Measurements from ENCODE around the gene TAPBP. TPM values are rescaled to one million over a fixed set of nuclear protein-coding genes. Genes with fewer than 3 reads are reported as not detected.

The TAPBP gene
- total and polyA plus RNA-seq, 2 of the 8 experiments (the other 6 are each of a cell fraction or from before 2014, with no cell fraction given), result 24.5 to 35.4 TPM

GRCh38 chr6:33319939-33320314 is 6.0 kb upstream of the TAPBP start:
- H3K4me1 ChIP-seq (replicated peaks in 1 of 4; ENCODE audit: control insufficient read depth in 3 of 4, insufficient read depth in 4 of 4, low read length in 3 of 4), result peaks cover 0 to 33% (median 22%) of the 10 kb centered on the region in 4 experiments; a peak in 6 of 7 replicates
- no peak overlapping the region; a peak in 1 of 4 replicates for H3K4me2 ChIP-seq (ENCODE audit: insufficient read depth in 1 of 2, low read depth in 2 of 2, low read length in 2 of 2)
- no peak overlapping the region for H3K14ac ChIP-seq (ENCODE audit: insufficient read length)
- peaks cover 0 to 32% of the 10 kb centered on the region in 2 experiments; a peak in 3 of 4 replicates for H3K79me2 ChIP-seq (ENCODE audit: control insufficient read depth in 1 of 2, insufficient read depth in 2 of 2, low read length in 2 of 2)
- no peak overlapping the region for H3K4me3 ChIP-seq (ENCODE audit: extremely low read depth in 1 of 4, insufficient read depth in 2 of 4, low read depth in 3 of 4, low read length in 4 of 4)
- H4K91ac ChIP-seq (replicated peaks; ENCODE audit: insufficient read length, low read length), result no peak overlapping the region
- H2BK15ac ChIP-seq (ENCODE audit: low read length), result no peak overlapping the region
- no peak overlapping the region for H2BK5ac ChIP-seq (ENCODE audit: low read depth, low read length)
- H2BK12ac ChIP-seq (ENCODE audit: low read depth, low read length), result no peak overlapping the region
- H3K27me3 ChIP-seq (replicated peaks in 1 of 4; ENCODE audit: control insufficient read depth in 3 of 4, extremely low read depth in 1 of 4, insufficient read depth in 3 of 4, low read length in 3 of 4), result no peaks in the 10 kb centered on the region
- H3K23ac ChIP-seq (ENCODE audit: insufficient read length), result no peak overlapping the region
- H4K20me1 ChIP-seq (replicated peaks in 1 of 2; ENCODE audit: control insufficient read depth in 1 of 2, insufficient read depth in 2 of 2, low read length in 2 of 2), result peaks cover 2 to 5% of the 10 kb centered on the region in 2 experiments
- no peak for DNase-seq (ENCODE audit: low read depth in 1 of 2, low spot score in 2 of 2)
- H2AK5ac ChIP-seq (ENCODE audit: low read depth, low read length), result no peak overlapping the region
- H3K27ac ChIP-seq (ENCODE audit: low read depth, low read length), result peak overlapping the region; percentile 36; the same call in 1 of the 2 replicates
- H3K23me2 ChIP-seq (ENCODE audit: low read depth, low read length), result peaks cover 18% of the 10 kb centered on the region
- H3K18ac ChIP-seq (ENCODE audit: extremely low read depth, low read length), result no peak overlapping the region
- POLR2A ChIA-PET (ENCODE audit: partially characterized antibody), result interaction anchor here (1.3 kb wide), 1 partner anchor 42 kb away, joined by 3 read pairs; no protein-coding TSS in a partner anchor
- peaks cover 7% of the 10 kb centered on the region; the same call in 1 of the 2 replicates for H3K79me1 ChIP-seq (ENCODE audit: low read depth, low read length)
- no peak overlapping the region for H2AFZ ChIP-seq (ENCODE audit: low read length)
- no peak overlapping the region for H4K8ac ChIP-seq (ENCODE audit: extremely low read depth, insufficient read depth, low read length)
- CTCF ChIA-PET (ENCODE audit: partially characterized antibody), result no interaction called here
- H3K4ac ChIP-seq (replicated peaks; ENCODE audit: insufficient read length, low read depth, low read length), result no peak overlapping the region
- WGBS, 2 experiments (ENCODE audit: extremely low coverage in 1 of 2, insufficient coverage in 1 of 2, insufficient read length in 1 of 2, insufficient replicate concordance in 2 of 2, low coverage in 1 of 2, low lambda C conversion rate in 2 of 2, missing lambda C conversion rate in 1 of 2), result 98% methylated on average over 3 of the region's 3 CpGs; no CpG with 5 or more reads in 1 of the 2 experiments
- no peak overlapping the region for H2BK20ac ChIP-seq (ENCODE audit: low read length)
- H4K5ac ChIP-seq (ENCODE audit: insufficient read length, low read depth, low read length), result no peak overlapping the region
- no peak overlapping the region for H3K56ac ChIP-seq (replicated peaks; ENCODE audit: insufficient read length, low read depth, low read length)
- H3K9ac ChIP-seq (replicated peaks in 1 of 4; ENCODE audit: extremely low read depth in 1 of 4, low read depth in 3 of 4, low read length in 3 of 4), result no peak overlapping the region; a peak in 1 of 7 replicates
- no peak overlapping the region for H2BK120ac ChIP-seq (replicated peaks; ENCODE audit: low read depth, low read length)
- peaks cover 10 to 31% (median 21%) of the 10 kb centered on the region in 4 experiments; a peak in 7 of 8 replicates for H3K36me3 ChIP-seq (ENCODE audit: control insufficient read depth in 2 of 4, insufficient read depth in 4 of 4, low read length in 3 of 4)
- no peak for FAIRE-seq
- no peaks in the 10 kb centered on the region; a peak in 1 of 4 replicates for H3K9me3 ChIP-seq (ENCODE audit: insufficient read depth in 2 of 2, low read depth in 1 of 2, low read length in 1 of 2)
- no peak for TF ChIP-seq JUN (IDR thresholded peaks at IDR 0.05; ENCODE audit: low read depth, low read length)
- TF ChIP-seq SIRT6 (IDR thresholded peaks at IDR 0.05; ENCODE audit: low read length), result no peak
- no peak for TF ChIP-seq RXRA (IDR thresholded peaks at IDR 0.05; ENCODE audit: insufficient read depth, low read depth, low read length)
- TF ChIP-seq RFX5 (IDR thresholded peaks at IDR 0.05; ENCODE audit: borderline replicate concordance, low read depth, low read length), result no peak
- TF ChIP-seq CTBP2 (IDR thresholded peaks at IDR 0.05; ENCODE audit: borderline replicate concordance, insufficient read depth, insufficient read length, low read length), result no peak
- no peak for TF ChIP-seq GTF2F1 (IDR thresholded peaks at IDR 0.05; ENCODE audit: borderline replicate concordance, low read depth, low read length)
- TF ChIP-seq TBP (IDR thresholded peaks at IDR 0.05; ENCODE audit: low read depth, low read length), result no peak
- TF ChIP-seq SAP30 (IDR thresholded peaks at IDR 0.05; ENCODE audit: insufficient read depth, insufficient replicate concordance, low read length), result no peak
- TF ChIP-seq PHF8 (conservative IDR thresholded peaks at IDR 0.05; ENCODE audit: low read depth, low read length), result no peak
- no peak for TF ChIP-seq ASH2L (IDR thresholded peaks at IDR 0.05; ENCODE audit: low read length)
- TF ChIP-seq MAFK (IDR thresholded peaks at IDR 0.05; ENCODE audit: low read depth, low read length), result no peak
- TF ChIP-seq ZNF274 (IDR thresholded peaks at IDR 0.05; ENCODE audit: borderline replicate concordance, extremely low read depth, low read length), result no peak
- TF ChIP-seq KDM1A (IDR thresholded peaks at IDR 0.05; ENCODE audit: borderline replicate concordance, low read length), result no peak
- no peak for TF ChIP-seq SP4 (IDR thresholded peaks at IDR 0.05; ENCODE audit: low read length)

Measured in H1 (cell line).